ENCODE measurements around the gene CEMP1.

DNA sequence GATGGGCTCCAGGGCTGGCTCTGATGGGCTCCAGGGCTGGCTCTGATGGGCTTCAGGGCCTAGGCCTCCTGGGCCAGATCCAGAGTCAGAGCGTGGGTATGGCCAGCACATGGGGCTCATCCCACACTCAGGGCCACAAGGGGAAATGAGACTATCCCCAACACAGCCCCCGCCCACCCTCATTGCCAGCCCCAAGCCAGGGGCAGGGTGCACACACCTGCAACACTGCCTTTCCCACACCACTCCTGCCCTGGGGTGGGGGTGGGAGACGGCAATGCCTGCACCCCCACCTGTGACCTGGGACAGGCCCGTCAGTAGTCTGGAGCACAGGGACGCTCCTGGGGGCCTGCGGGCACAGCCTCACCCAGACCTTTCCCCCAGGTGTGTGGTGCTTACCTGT is 31.8 kb downstream of the CEMP1 start:
- TF ChIP-seq, protein P1, sequence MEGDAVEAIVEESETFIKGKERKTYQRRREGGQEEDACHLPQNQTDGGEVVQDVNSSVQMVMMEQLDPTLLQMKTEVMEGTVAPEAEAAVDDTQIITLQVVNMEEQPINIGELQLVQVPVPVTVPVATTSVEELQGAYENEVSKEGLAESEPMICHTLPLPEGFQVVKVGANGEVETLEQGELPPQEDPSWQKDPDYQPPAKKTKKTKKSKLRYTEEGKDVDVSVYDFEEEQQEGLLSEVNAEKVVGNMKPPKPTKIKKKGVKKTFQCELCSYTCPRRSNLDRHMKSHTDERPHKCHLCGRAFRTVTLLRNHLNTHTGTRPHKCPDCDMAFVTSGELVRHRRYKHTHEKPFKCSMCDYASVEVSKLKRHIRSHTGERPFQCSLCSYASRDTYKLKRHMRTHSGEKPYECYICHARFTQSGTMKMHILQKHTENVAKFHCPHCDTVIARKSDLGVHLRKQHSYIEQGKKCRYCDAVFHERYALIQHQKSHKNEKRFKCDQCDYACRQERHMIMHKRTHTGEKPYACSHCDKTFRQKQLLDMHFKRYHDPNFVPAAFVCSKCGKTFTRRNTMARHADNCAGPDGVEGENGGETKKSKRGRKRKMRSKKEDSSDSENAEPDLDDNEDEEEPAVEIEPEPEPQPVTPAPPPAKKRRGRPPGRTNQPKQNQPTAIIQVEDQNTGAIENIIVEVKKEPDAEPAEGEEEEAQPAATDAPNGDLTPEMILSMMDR (IDR thresholded peaks at IDR 0.05) = no peak
- TF ChIP-seq POLR2A (IDR thresholded peaks at IDR 0.05) (no peak), POLR2AphosphoS5 (IDR thresholded peaks at IDR 0.05) (no peak)
